HepG2 (cell line): ENCODE results near the gene PITX3. TPM values are rescaled to one million over a fixed set of nuclear protein-coding genes. Genes with fewer than 3 reads are reported as not detected.
A peak's percentile ranks its signal among the peaks of the same experiment; 100 is the strongest.

Source experiments
- EHMT2 ChIP-seq: fragments of 200-600 bp; sonication (generic); IDR thresholded peaks from 2 replicates; pipeline ENCODE4 v1.7.0; 2017; ENCODE audit warnings: antibody characterized with exemption, low read depth, low read length, borderline replicate concordance
- FOXM1 ChIP-seq: sonication (generic); formaldehyde crosslinking; IDR thresholded peaks from 2 replicates; pipeline ENCODE4 v1.5.0; 2020; ENCODE audit warnings: missing genetic modification reagents
- HOXA5 ChIP-seq: sonication (generic); formaldehyde crosslinking; IDR thresholded peaks from 2 replicates; pipeline ENCODE4 v1.4.0; 2020; ENCODE audit warnings: missing genetic modification reagents
- IRF2 ChIP-seq: IDR thresholded peaks from 2 replicates; pipeline ENCODE4 v1.6.1; 2018; ENCODE audit warnings: missing genetic modification reagents, missing compliant biosample characterization
- PPARG ChIP-seq: conservative IDR thresholded peaks from 2 replicates; pipeline ENCODE4 v1.6.1; 2016; ENCODE audit warnings: missing biosample characterization, missing genetic modification reagents
- REST ChIP-seq, 2 experiments: IDR thresholded peaks; 2 replicates each; pipeline ENCODE4 v1.6.1; 2011 to 2012; ENCODE audit warnings: low read length in 2 of 2, borderline replicate concordance in 1 of 2, low read depth in 1 of 2, mild to moderate bottlenecking in 1 of 2, moderate library complexity in 1 of 2
- SIX1 ChIP-seq: sonication (generic); formaldehyde crosslinking; IDR thresholded peaks from 2 replicates; pipeline ENCODE4 v1.4.0; 2020; ENCODE audit warnings: missing genetic modification reagents, borderline replicate concordance
- SMAD3 ChIP-seq: sonication (generic); formaldehyde crosslinking; IDR thresholded peaks from 2 replicates; pipeline ENCODE4 v1.4.0; 2020; ENCODE audit warnings: missing genetic modification reagents
- SMARCE1 ChIP-seq: fragments of 450-650 bp; IDR thresholded peaks from 2 replicates; pipeline ENCODE4 v1.6.1; 2017; ENCODE audit warnings: borderline replicate concordance
- SPEN ChIP-seq: sonication (generic); formaldehyde crosslinking; IDR thresholded peaks from 2 replicates; pipeline ENCODE4 v1.5.1; 2020; ENCODE audit warnings: low read depth, mild to moderate bottlenecking, missing genetic modification reagents
- TBP ChIP-seq: sonication (generic); formaldehyde crosslinking; IDR thresholded peaks from 2 replicates; pipeline ENCODE4 v1.5.0; 2020; ENCODE audit warnings: missing genetic modification reagents
- ZBTB7A ChIP-seq: sonication (generic); formaldehyde crosslinking; IDR thresholded peaks from 2 replicates; pipeline ENCODE4 v1.8.0; 2022; ENCODE audit warnings: mild to moderate bottlenecking, missing genetic modification reagents
- ZBTB7B ChIP-seq: sonication (generic); formaldehyde crosslinking; IDR thresholded peaks from 2 replicates; pipeline ENCODE4 v1.4.0; 2020; ENCODE audit warnings: missing genetic modification reagents
- ZC3H13 ChIP-seq: sonication (generic); formaldehyde crosslinking; IDR thresholded peaks from 2 replicates; pipeline ENCODE4 v1.8.1; 2023; ENCODE audit warnings: mild to moderate bottlenecking, missing genetic modification reagents, moderate library complexity
- ZFP1 ChIP-seq: IDR thresholded peaks from 2 replicates; pipeline ENCODE4 v1.6.1; 2016
- ZFP82 ChIP-seq: sonication (generic); formaldehyde crosslinking; IDR thresholded peaks from 2 replicates; pipeline ENCODE4 v1.5.1; 2020; ENCODE audit warnings: mild to moderate bottlenecking, missing genetic modification reagents, borderline replicate concordance
- ZNF253 ChIP-seq: sonication (generic); formaldehyde crosslinking; IDR thresholded peaks from 2 replicates; pipeline ENCODE4 v1.8.0; 2022; ENCODE audit warnings: mild to moderate bottlenecking, missing genetic modification reagents, borderline replicate concordance
- ZNF598 ChIP-seq: sonication (generic); formaldehyde crosslinking; IDR thresholded peaks from 2 replicates; pipeline ENCODE4 v1.5.1; 2020; ENCODE audit warnings: mild to moderate bottlenecking, missing genetic modification reagents, borderline replicate concordance
- ZNF619 ChIP-seq: sonication (generic); formaldehyde crosslinking; IDR thresholded peaks from 2 replicates; pipeline ENCODE4 v1.4.0; 2020; ENCODE audit warnings: mild to moderate bottlenecking, missing genetic modification reagents
- ZNF660 ChIP-seq: sonication (generic); formaldehyde crosslinking; IDR thresholded peaks from 2 replicates; pipeline ENCODE4 v1.5.1; 2020; ENCODE audit warnings: mild to moderate bottlenecking, low read depth, missing genetic modification reagents, borderline replicate concordance
- ZNF747 ChIP-seq: sonication (generic); formaldehyde crosslinking; IDR thresholded peaks from 2 replicates; pipeline ENCODE4 v1.8.1; 2023; ENCODE audit warnings: missing genetic modification reagents, mild to moderate bottlenecking, borderline replicate concordance
- polyA plus RNA-seq, 8 experiments: library from polyadenylated mRNA; depleted of rRNA in 3 of 8; stranded (reverse) in 7 of 8; unstranded in 1 of 8; fragments of >200 nt; fragmentation: Illumina TruSeq in 4 of 8; extraction: Trizol in 4 of 8; gene quantifications; 2 replicates each; pipeline versions ENCODE4 v1.2.1 to v1.2.3, GENCODE V29; 2011 to 2016; ENCODE audit warnings: low read depth in 4 of 8, missing spikeins in 1 of 8, mixed read lengths in 1 of 8; ENCODE audit not compliant: insufficient read depth in 1 of 8
- total RNA-seq, 5 experiments: library from RNA; depleted of rRNA; stranded (reverse); fragments of >200 nt; fragmentation: Illumina TruSeq; extraction: Trizol; gene quantifications; 2 replicates each; pipeline ENCODE4 v1.2.3, GENCODE V29; 2016; ENCODE audit warnings: low read depth in 1 of 5
- TF ChIP-seq, protein P1 (sequence below): sonication (generic); formaldehyde crosslinking; IDR thresholded peaks from 2 replicates; pipeline ENCODE4 v1.4.0; 2020; ENCODE audit warnings: missing genetic modification reagents
- TF ChIP-seq, protein P2 (sequence below): sonication (generic); formaldehyde crosslinking; IDR thresholded peaks from 2 replicates; pipeline ENCODE4 v1.8.1; 2023; ENCODE audit warnings: mild to moderate bottlenecking, missing genetic modification reagents, borderline replicate concordance
- TF ChIP-seq, protein P3 (sequence below): sonication (generic); formaldehyde crosslinking; conservative IDR thresholded peaks from 2 replicates; pipeline ENCODE4 v1.4.0; 2020; ENCODE audit warnings: missing genetic modification reagents

The PITX3 gene
- total and polyA plus RNA-seq, 2 of the 13 experiments (the other 11 are each of a cell fraction or from before 2014, with no cell fraction given): not detected

DNA sequence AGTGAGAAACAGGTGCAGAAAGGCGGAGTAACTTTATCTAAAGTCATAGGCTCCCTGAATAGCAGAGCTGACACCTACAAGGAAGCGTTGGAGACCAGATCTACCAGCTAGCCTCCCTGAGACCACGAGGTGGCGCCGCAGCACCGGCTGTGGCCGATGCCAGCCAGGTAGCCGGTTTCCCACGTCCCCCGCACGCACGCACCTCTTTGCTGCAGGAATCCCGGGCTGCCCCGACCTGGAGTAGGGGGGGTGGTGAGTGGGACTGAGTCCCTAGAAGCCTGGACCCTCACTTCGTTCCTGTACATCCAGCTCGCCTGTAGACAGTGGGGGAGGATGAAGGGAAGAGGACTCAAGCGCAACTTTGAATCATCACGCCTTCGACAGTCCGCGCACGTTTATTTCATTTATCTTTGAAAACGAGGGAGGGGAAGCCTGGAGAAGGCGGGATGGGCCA, 11.5 kb downstream of the PITX3 start (continued):
- TF ChIP-seq, protein P1, sequence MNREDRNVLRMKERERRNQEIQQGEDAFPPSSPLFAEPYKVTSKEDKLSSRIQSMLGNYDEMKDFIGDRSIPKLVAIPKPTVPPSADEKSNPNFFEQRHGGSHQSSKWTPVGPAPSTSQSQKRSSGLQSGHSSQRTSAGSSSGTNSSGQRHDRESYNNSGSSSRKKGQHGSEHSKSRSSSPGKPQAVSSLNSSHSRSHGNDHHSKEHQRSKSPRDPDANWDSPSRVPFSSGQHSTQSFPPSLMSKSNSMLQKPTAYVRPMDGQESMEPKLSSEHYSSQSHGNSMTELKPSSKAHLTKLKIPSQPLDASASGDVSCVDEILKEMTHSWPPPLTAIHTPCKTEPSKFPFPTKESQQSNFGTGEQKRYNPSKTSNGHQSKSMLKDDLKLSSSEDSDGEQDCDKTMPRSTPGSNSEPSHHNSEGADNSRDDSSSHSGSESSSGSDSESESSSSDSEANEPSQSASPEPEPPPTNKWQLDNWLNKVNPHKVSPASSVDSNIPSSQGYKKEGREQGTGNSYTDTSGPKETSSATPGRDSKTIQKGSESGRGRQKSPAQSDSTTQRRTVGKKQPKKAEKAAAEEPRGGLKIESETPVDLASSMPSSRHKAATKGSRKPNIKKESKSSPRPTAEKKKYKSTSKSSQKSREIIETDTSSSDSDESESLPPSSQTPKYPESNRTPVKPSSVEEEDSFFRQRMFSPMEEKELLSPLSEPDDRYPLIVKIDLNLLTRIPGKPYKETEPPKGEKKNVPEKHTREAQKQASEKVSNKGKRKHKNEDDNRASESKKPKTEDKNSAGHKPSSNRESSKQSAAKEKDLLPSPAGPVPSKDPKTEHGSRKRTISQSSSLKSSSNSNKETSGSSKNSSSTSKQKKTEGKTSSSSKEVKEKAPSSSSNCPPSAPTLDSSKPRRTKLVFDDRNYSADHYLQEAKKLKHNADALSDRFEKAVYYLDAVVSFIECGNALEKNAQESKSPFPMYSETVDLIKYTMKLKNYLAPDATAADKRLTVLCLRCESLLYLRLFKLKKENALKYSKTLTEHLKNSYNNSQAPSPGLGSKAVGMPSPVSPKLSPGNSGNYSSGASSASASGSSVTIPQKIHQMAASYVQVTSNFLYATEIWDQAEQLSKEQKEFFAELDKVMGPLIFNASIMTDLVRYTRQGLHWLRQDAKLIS: no peak
- TF ChIP-seq ZFP82 (CRISPR knock-in tag): 0 out of 2 replicates have a peak, but pooled peaks have one; percentile 57
- TF ChIP-seq REST (IDR thresholded peaks at IDR 0.05; ENCODE audit: borderline replicate concordance in 1 of 2, low read depth in 1 of 2, low read length in 2 of 2): no peak
- no peak for TF ChIP-seq ZBTB7B (CRISPR knock-in tag)
- no peak for TF ChIP-seq SPEN (CRISPR knock-in tag)
- TF ChIP-seq ZC3H13 (CRISPR knock-in tag): no peak
- no peak for TF ChIP-seq SMAD3 (CRISPR knock-in tag)
- TF ChIP-seq, protein P2, sequence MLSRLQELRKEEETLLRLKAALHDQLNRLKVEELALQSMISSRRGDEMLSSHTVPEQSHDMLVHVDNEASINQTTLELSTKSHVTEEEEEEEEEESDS (CRISPR knock-in tag): no peak
- TF ChIP-seq HOXA5 (CRISPR knock-in tag): 0 out of 2 replicates have a peak, but pooled peaks have one; percentile 39
- no peak for TF ChIP-seq PPARG (CRISPR knock-in tag)
- TF ChIP-seq TBP (CRISPR knock-in tag): no peak
- no peak for TF ChIP-seq ZNF253
- TF ChIP-seq ZNF747 (CRISPR knock-in tag): no peak
- TF ChIP-seq ZBTB7A (CRISPR knock-in tag): 0 out of 2 replicates have a peak, but pooled peaks have one; percentile 35
- no peak for TF ChIP-seq SMARCE1
- TF ChIP-seq SIX1 (CRISPR knock-in tag): no peak
- peak; percentile 62; the same call in 1 of the 2 replicates for TF ChIP-seq ZNF598
- TF ChIP-seq ZFP1: no peak
- TF ChIP-seq ZNF660: no peak
- TF ChIP-seq, protein P3, sequence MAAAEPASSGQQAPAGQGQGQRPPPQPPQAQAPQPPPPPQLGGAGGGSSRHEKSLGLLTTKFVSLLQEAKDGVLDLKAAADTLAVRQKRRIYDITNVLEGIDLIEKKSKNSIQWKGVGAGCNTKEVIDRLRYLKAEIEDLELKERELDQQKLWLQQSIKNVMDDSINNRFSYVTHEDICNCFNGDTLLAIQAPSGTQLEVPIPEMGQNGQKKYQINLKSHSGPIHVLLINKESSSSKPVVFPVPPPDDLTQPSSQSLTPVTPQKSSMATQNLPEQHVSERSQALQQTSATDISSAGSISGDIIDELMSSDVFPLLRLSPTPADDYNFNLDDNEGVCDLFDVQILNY (CRISPR knock-in tag): no peak
- TF ChIP-seq IRF2 (CRISPR knock-in tag): no peak
- no peak for TF ChIP-seq FOXM1 (CRISPR knock-in tag)
- 0 out of 2 replicates have a peak, but pooled peaks have one; percentile 34 for TF ChIP-seq ZNF619 (CRISPR knock-in tag)
- no peak for TF ChIP-seq EHMT2
